ENCODE measurements around the gene CIB2. TPM values are rescaled to one million over a fixed set of nuclear protein-coding genes. Genes with fewer than 3 reads are reported as not detected.

CIB2 gene
- total RNA-seq, 2 experiments from 2014 or later, result 1.9 to 2.1 TPM

- intact Hi-C loops (cut with micrococcal nuclease), result no loop called here
- Mint-ChIP-seq H3K27me3 (ENCODE audit: low read depth) (no peaks in the 10 kb centered on the region), H3K9me3 (no peaks in the 10 kb centered on the region), H3K27ac (peak overlapping the region; percentile 97), H3K4me3 (peak overlapping the region; percentile 66), H3K4me1 (ENCODE audit: low read depth) (peaks cover 28% of the 10 kb centered on the region), H3K36me3 (ENCODE audit: low read depth) (peaks cover 1% of the 10 kb centered on the region)
- peak; percentile 42 for DNase-seq
- CTCF ChIA-PET, result interaction anchor here (0.8 to 2.9 kb wide), 5 partner anchors 10 to 126 kb away, joined by 3 to 10 read pairs (median 3); no protein-coding TSS in a partner anchor
Measured at GRCh38 chr15:78069052-78069414, 62.2 kb downstream of the CIB2 start.

GRCh38 chr15:78067328-78068228 lies 63.7 kb downstream of the CIB2 start:
- Mint-ChIP-seq H3K27me3 (ENCODE audit: low read depth) (no peaks in the 10 kb centered on the region), H3K9me3 (no peaks in the 10 kb centered on the region), H3K27ac (peak overlapping the region; percentile 33), H3K4me3 (no peak overlapping the region), H3K36me3 (ENCODE audit: low read depth) (peaks cover 1% of the 10 kb centered on the region), H3K4me1 (ENCODE audit: low read depth) (peaks cover 17% of the 10 kb centered on the region)
- CTCF ChIA-PET, result interaction anchor here (0.7 to 2.9 kb wide), 11 partner anchors 10 to 128 kb away, joined by 3 to 10 read pairs (median 3); partner anchors contain the start of gene TBC1D2B
- intact Hi-C loops (cut with micrococcal nuclease), result loop anchor here (1.0 kb wide), 1 partner anchor 17 kb away; no protein-coding TSS in a partner anchor
- DNase-seq, result no peak

- Mint-ChIP-seq H3K4me1 (ENCODE audit: low read depth) (peaks cover 12% of the 10 kb centered on the region), H3K27ac (peak overlapping the region; percentile 34), H3K27me3 (ENCODE audit: low read depth) (no peaks in the 10 kb centered on the region), H3K36me3 (ENCODE audit: low read depth) (peaks cover 1% of the 10 kb centered on the region), H3K9me3 (no peaks in the 10 kb centered on the region), H3K4me3 (no peak overlapping the region)
- DNase-seq, result no peak
- intact Hi-C loops (cut with micrococcal nuclease), result no loop called here
- CTCF ChIA-PET, result interaction anchor here (1.2 to 2.9 kb wide), 3 partner anchors 14 to 107 kb away, joined by 3 to 10 read pairs (median 4); no protein-coding TSS in a partner anchor
Measured at GRCh38 chr15:78065973-78066946, 65.0 kb downstream of the CIB2 start.

GRCh38 chr15:78065284-78065872 lies 65.9 kb downstream of the CIB2 start:
- Mint-ChIP-seq H3K27ac (no peak overlapping the region), H3K9me3 (no peaks in the 10 kb centered on the region), H3K27me3 (ENCODE audit: low read depth) (no peaks in the 10 kb centered on the region), H3K36me3 (ENCODE audit: low read depth) (peaks cover 1% of the 10 kb centered on the region), H3K4me3 (no peak overlapping the region), H3K4me1 (ENCODE audit: low read depth) (peaks cover 10% of the 10 kb centered on the region)
- DNase-seq, result no peak
- CTCF ChIA-PET, result no interaction called here
- intact Hi-C loops (cut with micrococcal nuclease), result no loop called here

GRCh38 chr15:78064544-78064943 lies 66.7 kb downstream of the CIB2 start:
- intact Hi-C loops (cut with micrococcal nuclease), result no loop called here
- Mint-ChIP-seq H3K4me1 (ENCODE audit: low read depth) (peaks cover 19% of the 10 kb centered on the region), H3K36me3 (ENCODE audit: low read depth) (peaks cover 1% of the 10 kb centered on the region), H3K4me3 (no peak overlapping the region), H3K9me3 (no peaks in the 10 kb centered on the region), H3K27ac (no peak overlapping the region), H3K27me3 (ENCODE audit: low read depth) (no peaks in the 10 kb centered on the region)
- CTCF ChIA-PET, result no interaction called here
- no peak for DNase-seq

- Mint-ChIP-seq H3K36me3 (ENCODE audit: low read depth) (peaks cover 1% of the 10 kb centered on the region), H3K27ac (no peak overlapping the region), H3K4me1 (ENCODE audit: low read depth) (peaks cover 24% of the 10 kb centered on the region), H3K4me3 (no peak overlapping the region), H3K9me3 (no peaks in the 10 kb centered on the region), H3K27me3 (ENCODE audit: low read depth) (no peaks in the 10 kb centered on the region)
- CTCF ChIA-PET, result interaction anchor here (0.6 kb wide), 1 partner anchor 106 kb away, joined by 3 read pairs; no protein-coding TSS in a partner anchor
- intact Hi-C loops (cut with micrococcal nuclease), result no loop called here
- DNase-seq, result no peak
Measured at GRCh38 chr15:78063970-78064385, 67.3 kb downstream of the CIB2 start.

GRCh38 chr15:78063217-78063616 lies 68.0 kb downstream of the CIB2 start:
- no peaks in the 10 kb centered on the region for H3K9me3 Mint-ChIP-seq

GRCh38 chr15:78061963-78062427 lies 69.2 kb downstream of the CIB2 start:
- Mint-ChIP-seq H3K36me3 (ENCODE audit: low read depth) (peaks cover 1% of the 10 kb centered on the region), H3K4me3 (peak overlapping the region; percentile 56), H3K9me3 (no peaks in the 10 kb centered on the region), H3K27me3 (ENCODE audit: low read depth) (no peaks in the 10 kb centered on the region), H3K27ac (peak overlapping the region; percentile 33), H3K4me1 (ENCODE audit: low read depth) (peaks cover 41% of the 10 kb centered on the region)
- DNase-seq, result peak; percentile 50
- intact Hi-C loops (cut with micrococcal nuclease), result no loop called here
- CTCF ChIA-PET, result interaction anchor here (0.7 to 1.7 kb wide), 5 partner anchors 10 to 389 kb away, joined by 3 to 8 read pairs (median 3); no protein-coding TSS in a partner anchor

More at GRCh38 chr15:78063217-78063616, 68.0 kb downstream of the CIB2 start:
- Mint-ChIP-seq H3K4me3 (no peak overlapping the region), H3K27ac (no peak overlapping the region), H3K36me3 (ENCODE audit: low read depth) (peaks cover 1% of the 10 kb centered on the region), H3K4me1 (ENCODE audit: low read depth) (peaks cover 31% of the 10 kb centered on the region), H3K27me3 (ENCODE audit: low read depth) (no peaks in the 10 kb centered on the region)
- intact Hi-C loops (cut with micrococcal nuclease), result no loop called here
- DNase-seq, result no peak
- CTCF ChIA-PET, result interaction anchor here (0.6 to 1.7 kb wide), 3 partner anchors 29 to 105 kb away, joined by 3 to 5 read pairs (median 3); no protein-coding TSS in a partner anchor

GRCh38 chr15:78060232-78060631 lies 71.0 kb downstream of the CIB2 start:
- Mint-ChIP-seq H3K4me3 (no peak overlapping the region), H3K27me3 (ENCODE audit: low read depth) (no peaks in the 10 kb centered on the region), H3K4me1 (ENCODE audit: low read depth) (peaks cover 59% of the 10 kb centered on the region), H3K9me3 (no peaks in the 10 kb centered on the region), H3K27ac (no peak overlapping the region), H3K36me3 (ENCODE audit: low read depth) (no peaks in the 10 kb centered on the region)
- CTCF ChIA-PET, result interaction anchor here (1.2 to 2.3 kb wide), 2 partner anchors 9 to 25 kb away, joined by 5 to 9 read pairs; no protein-coding TSS in a partner anchor
- intact Hi-C loops (cut with micrococcal nuclease), result loop anchor here (1.0 kb wide), 1 partner anchor 9 kb away; no protein-coding TSS in a partner anchor
- DNase-seq, result peak; percentile 39

- Mint-ChIP-seq H3K4me3 (no peak overlapping the region), H3K27me3 (ENCODE audit: low read depth) (no peaks in the 10 kb centered on the region), H3K36me3 (ENCODE audit: low read depth) (no peaks in the 10 kb centered on the region), H3K27ac (peak overlapping the region; percentile 67), H3K9me3 (no peaks in the 10 kb centered on the region), H3K4me1 (ENCODE audit: low read depth) (peaks cover 63% of the 10 kb centered on the region)
- CTCF ChIA-PET, result interaction anchor here (0.7 to 2.3 kb wide), 4 partner anchors 10 to 53 kb away, joined by 3 to 9 read pairs (median 4); no protein-coding TSS in a partner anchor
- intact Hi-C loops (cut with micrococcal nuclease), result no loop called here
- no peak for DNase-seq
Measured at GRCh38 chr15:78059110-78059839, 72.0 kb downstream of the CIB2 start.
